SU-DHL-6 (cell line): Measurements from ENCODE around the gene ZNF239.

ENCODE experiments used
- EZH2phosphoT487 ChIP-seq: fragments of 200-600 bp; sonication (generic), shearing (Covaris generic); conservative IDR thresholded peaks from 2 replicates; pipeline ENCODE4 v1.6.1; 2018; ENCODE audit warnings: mild to moderate bottlenecking, antibody characterized with exemption, low read length, moderate library complexity, mixed read lengths
- TF ChIP-seq, protein P1 (sequence below): fragments of 200-600 bp; sonication (generic); IDR thresholded peaks from one replicate; pipeline ENCODE4 v1.5.1; 2017; ENCODE audit warnings: antibody characterized with exemption, mild to moderate bottlenecking, low read length, moderate library complexity; ENCODE audit not compliant: insufficient read depth, poor library complexity, severe bottlenecking

DNA sequence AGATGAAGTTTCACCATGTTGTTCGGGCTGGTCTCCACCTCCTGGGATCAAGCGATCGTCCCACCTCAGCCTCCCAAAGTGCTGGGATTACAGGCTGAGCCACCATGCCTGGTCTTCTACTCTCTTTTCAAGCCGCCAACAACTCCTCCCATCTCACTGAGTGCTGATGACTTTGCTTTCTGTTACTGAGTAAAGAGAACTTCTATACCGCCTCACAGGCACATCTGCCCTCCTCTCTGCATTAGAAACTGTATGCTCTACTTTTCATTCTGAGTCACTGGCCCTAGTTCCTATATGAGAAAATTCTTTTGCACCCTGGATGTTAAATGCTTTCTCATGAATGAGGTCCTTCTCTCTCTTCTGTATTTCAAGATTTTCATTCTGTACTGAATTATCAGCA is 2.2 kb upstream of the ZNF239 start:
- TF ChIP-seq, protein P1, sequence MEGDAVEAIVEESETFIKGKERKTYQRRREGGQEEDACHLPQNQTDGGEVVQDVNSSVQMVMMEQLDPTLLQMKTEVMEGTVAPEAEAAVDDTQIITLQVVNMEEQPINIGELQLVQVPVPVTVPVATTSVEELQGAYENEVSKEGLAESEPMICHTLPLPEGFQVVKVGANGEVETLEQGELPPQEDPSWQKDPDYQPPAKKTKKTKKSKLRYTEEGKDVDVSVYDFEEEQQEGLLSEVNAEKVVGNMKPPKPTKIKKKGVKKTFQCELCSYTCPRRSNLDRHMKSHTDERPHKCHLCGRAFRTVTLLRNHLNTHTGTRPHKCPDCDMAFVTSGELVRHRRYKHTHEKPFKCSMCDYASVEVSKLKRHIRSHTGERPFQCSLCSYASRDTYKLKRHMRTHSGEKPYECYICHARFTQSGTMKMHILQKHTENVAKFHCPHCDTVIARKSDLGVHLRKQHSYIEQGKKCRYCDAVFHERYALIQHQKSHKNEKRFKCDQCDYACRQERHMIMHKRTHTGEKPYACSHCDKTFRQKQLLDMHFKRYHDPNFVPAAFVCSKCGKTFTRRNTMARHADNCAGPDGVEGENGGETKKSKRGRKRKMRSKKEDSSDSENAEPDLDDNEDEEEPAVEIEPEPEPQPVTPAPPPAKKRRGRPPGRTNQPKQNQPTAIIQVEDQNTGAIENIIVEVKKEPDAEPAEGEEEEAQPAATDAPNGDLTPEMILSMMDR: no peak
- no peak for TF ChIP-seq EZH2phosphoT487
